ENCODE results near the gene IFITM10. TPM values are rescaled to one million over a fixed set of nuclear protein-coding genes. Genes with fewer than 3 reads are reported as not detected.

IFITM10 gene
- total RNA-seq, 1 donor: 18.1 TPM

DNA sequence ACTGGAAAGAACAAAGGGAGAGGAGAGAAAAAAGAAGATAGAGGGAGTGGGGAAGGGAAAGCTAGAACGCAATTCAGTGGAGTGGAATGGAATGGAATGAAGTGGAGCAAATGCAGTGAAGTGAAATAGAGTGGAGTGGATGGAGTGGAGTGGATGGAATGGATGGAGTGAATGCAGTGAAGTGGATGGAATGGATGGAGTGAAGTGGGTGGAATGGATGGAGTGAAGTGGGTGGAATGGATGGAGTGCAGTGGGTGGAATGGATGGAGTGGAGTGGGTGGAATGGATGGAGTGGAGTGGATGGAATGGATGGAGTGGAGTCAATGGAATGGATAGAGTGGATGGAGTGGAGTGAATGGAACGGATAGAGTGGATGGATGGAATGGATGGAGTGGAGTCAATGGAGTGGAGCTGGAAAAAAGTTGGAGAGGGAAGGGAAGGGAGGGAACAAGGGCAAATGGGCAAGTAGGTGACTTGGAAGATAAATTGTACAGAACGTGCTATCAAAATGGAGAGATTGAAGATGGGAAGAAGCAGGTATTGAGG, 13.9 kb downstream of the IFITM10 start:
- TF ChIP-seq, protein P1, sequence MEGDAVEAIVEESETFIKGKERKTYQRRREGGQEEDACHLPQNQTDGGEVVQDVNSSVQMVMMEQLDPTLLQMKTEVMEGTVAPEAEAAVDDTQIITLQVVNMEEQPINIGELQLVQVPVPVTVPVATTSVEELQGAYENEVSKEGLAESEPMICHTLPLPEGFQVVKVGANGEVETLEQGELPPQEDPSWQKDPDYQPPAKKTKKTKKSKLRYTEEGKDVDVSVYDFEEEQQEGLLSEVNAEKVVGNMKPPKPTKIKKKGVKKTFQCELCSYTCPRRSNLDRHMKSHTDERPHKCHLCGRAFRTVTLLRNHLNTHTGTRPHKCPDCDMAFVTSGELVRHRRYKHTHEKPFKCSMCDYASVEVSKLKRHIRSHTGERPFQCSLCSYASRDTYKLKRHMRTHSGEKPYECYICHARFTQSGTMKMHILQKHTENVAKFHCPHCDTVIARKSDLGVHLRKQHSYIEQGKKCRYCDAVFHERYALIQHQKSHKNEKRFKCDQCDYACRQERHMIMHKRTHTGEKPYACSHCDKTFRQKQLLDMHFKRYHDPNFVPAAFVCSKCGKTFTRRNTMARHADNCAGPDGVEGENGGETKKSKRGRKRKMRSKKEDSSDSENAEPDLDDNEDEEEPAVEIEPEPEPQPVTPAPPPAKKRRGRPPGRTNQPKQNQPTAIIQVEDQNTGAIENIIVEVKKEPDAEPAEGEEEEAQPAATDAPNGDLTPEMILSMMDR (IDR thresholded peaks at IDR 0.05; ENCODE audit: extremely low read depth, low read depth, low read length): no peak
- Histone ChIP-seq H3K9me3 (ENCODE audit: low read depth, low read length) (peaks cover 4% of the 10 kb centered on the region), H3K27ac (ENCODE audit: low read depth, low read length) (no peak overlapping the region), H3K36me3 (ENCODE audit: insufficient read depth, low read length) (no peaks in the 10 kb centered on the region), H3K4me1 (ENCODE audit: insufficient read depth, low read length) (no peaks in the 10 kb centered on the region), H3K4me3 (ENCODE audit: insufficient read depth, low read length) (no peak overlapping the region), H3K79me2 (ENCODE audit: insufficient read depth, low read length) (no peaks in the 10 kb centered on the region), H3K4me2 (ENCODE audit: insufficient read depth, low read length) (no peak overlapping the region), H4K20me1 (ENCODE audit: insufficient read depth, low read length) (peaks cover 18% of the 10 kb centered on the region), H2AFZ (ENCODE audit: low read length) (no peak overlapping the region), H3K27me3 (ENCODE audit: insufficient read depth, low read length) (peaks cover 15% of the 10 kb centered on the region)
- no peak for DNase-seq (ENCODE audit: insufficient read length, low spot score, missing footprints)

- TF ChIP-seq, protein P1 (IDR thresholded peaks at IDR 0.05; ENCODE audit: extremely low read depth, low read depth, low read length): no peak
- no peaks in the 10 kb centered on the region for H3K4me1 ChIP-seq (ENCODE audit: insufficient read depth, low read length)
- DNase-seq (ENCODE audit: insufficient read length, low spot score, missing footprints): no peak
Measured at GRCh38 chr11:1735271-1735670, 15.1 kb downstream of the IFITM10 start.

DNA sequence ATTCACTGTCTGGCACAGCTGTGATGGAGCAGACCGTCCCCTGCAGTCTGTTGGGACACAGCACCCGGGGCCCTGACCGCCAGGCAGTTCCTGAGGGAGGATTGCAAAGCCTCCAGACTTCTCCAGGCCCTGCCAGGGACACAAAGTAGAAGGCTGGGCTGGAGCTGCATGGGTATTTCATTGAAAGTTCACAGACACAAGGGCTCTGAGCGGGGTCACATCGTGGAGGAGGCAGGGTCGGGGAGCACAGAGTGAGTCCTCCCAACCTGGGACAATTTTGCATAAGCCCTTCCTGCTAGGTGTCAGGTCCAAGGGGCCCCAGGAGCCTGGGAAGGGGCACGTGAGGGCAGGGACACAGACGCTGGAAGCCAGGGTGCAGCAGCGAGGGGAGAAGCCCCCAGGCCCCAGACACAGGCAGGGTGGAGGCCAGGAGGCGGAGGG, 15.7 kb downstream of the IFITM10 start:
- Histone ChIP-seq H3K79me2 (ENCODE audit: insufficient read depth, low read length) (no peaks in the 10 kb centered on the region), H3K36me3 (ENCODE audit: insufficient read depth, low read length) (no peaks in the 10 kb centered on the region), H4K20me1 (ENCODE audit: insufficient read depth, low read length) (peaks cover 11% of the 10 kb centered on the region), H3K4me1 (ENCODE audit: insufficient read depth, low read length) (no peaks in the 10 kb centered on the region), H3K27me3 (ENCODE audit: insufficient read depth, low read length) (peaks cover 25% of the 10 kb centered on the region), H3K27ac (ENCODE audit: low read depth, low read length) (no peak overlapping the region), H3K4me3 (ENCODE audit: insufficient read depth, low read length) (no peak overlapping the region), H3K9me3 (ENCODE audit: low read depth, low read length) (peaks cover 4% of the 10 kb centered on the region), H2AFZ (ENCODE audit: low read length) (no peak overlapping the region), H3K4me2 (ENCODE audit: insufficient read depth, low read length) (no peak overlapping the region)
- TF ChIP-seq, protein P1 (IDR thresholded peaks at IDR 0.05; ENCODE audit: extremely low read depth, low read depth, low read length): no peak
- no peak for DNase-seq (ENCODE audit: insufficient read length, low spot score, missing footprints)

More at GRCh38 chr11:1735271-1735670, 15.1 kb downstream of the IFITM10 start:
- no peak overlapping the region for H3K4me3 ChIP-seq (ENCODE audit: insufficient read depth, low read length)
- H3K4me2 ChIP-seq (ENCODE audit: insufficient read depth, low read length): no peak overlapping the region
- H2AFZ ChIP-seq (ENCODE audit: low read length): no peak overlapping the region
- H3K27ac ChIP-seq (ENCODE audit: low read depth, low read length): no peak overlapping the region
- no peaks in the 10 kb centered on the region for H3K79me2 ChIP-seq (ENCODE audit: insufficient read depth, low read length)
- H3K9me3 ChIP-seq (ENCODE audit: low read depth, low read length): peaks cover 4% of the 10 kb centered on the region
- peaks cover 21% of the 10 kb centered on the region for H3K27me3 ChIP-seq (ENCODE audit: insufficient read depth, low read length)
- no peaks in the 10 kb centered on the region for H3K36me3 ChIP-seq (ENCODE audit: insufficient read depth, low read length)
- H4K20me1 ChIP-seq (ENCODE audit: insufficient read depth, low read length): peaks cover 11% of the 10 kb centered on the region

GRCh38 chr11:1733716-1734640, 16.4 kb downstream of the IFITM10 start:
- peaks cover 7% of the 10 kb centered on the region for H4K20me1 ChIP-seq (ENCODE audit: insufficient read depth, low read length)
- TF ChIP-seq, protein P1 (IDR thresholded peaks at IDR 0.05; ENCODE audit: extremely low read depth, low read depth, low read length): no peak
- H2AFZ ChIP-seq (ENCODE audit: low read length): no peak overlapping the region
- DNase-seq (ENCODE audit: insufficient read length, low spot score, missing footprints): no peak
- H3K79me2 ChIP-seq (ENCODE audit: insufficient read depth, low read length): no peaks in the 10 kb centered on the region
- H3K9me3 ChIP-seq (ENCODE audit: low read depth, low read length): peaks cover 4% of the 10 kb centered on the region
- H3K4me3 ChIP-seq (ENCODE audit: insufficient read depth, low read length): no peak overlapping the region
- H3K27me3 ChIP-seq (ENCODE audit: insufficient read depth, low read length): peaks cover 31% of the 10 kb centered on the region
- H3K4me2 ChIP-seq (ENCODE audit: insufficient read depth, low read length): no peak overlapping the region
- no peaks in the 10 kb centered on the region for H3K36me3 ChIP-seq (ENCODE audit: insufficient read depth, low read length)
- H3K4me1 ChIP-seq (ENCODE audit: insufficient read depth, low read length): no peaks in the 10 kb centered on the region
- no peak overlapping the region for H3K27ac ChIP-seq (ENCODE audit: low read depth, low read length)
